Cardiac fibroblast (primary cell): Measurements from ENCODE around the gene SKIDA1.

Experiments used
- DNase-seq, 2 donors: peaks; one replicate each; pipeline versions ENCODE4 v3.0.0 to v3.0.0-alpha.2; 2010; ENCODE audit warnings: low read depth in 2 of 2
- H3K4me3 ChIP-seq, 2 donors: replicated peaks in 1 of 2; 1 replicate in 1 of 2; 2 replicates in 1 of 2; pipeline ENCODE4 v1.5.1; 2011; ENCODE audit warnings: low read depth in 2 of 2, low read length in 2 of 2, mild to moderate bottlenecking in 2 of 2, moderate library complexity in 1 of 2
- CTCF ChIP-seq: IDR thresholded peaks from one replicate; pipeline ENCODE4 v1.5.1; 2011; ENCODE audit warnings: low read depth, mild to moderate bottlenecking, low read length, inconsistent platforms

The SKIDA1 gene

GRCh38 chr10:21492421-21492820 lies 33.1 kb downstream of the SKIDA1 start:
- H3K4me3 ChIP-seq: no peak overlapping the region
- no peak for DNase-seq
- no peak for TF ChIP-seq CTCF

GRCh38 chr10:21490711-21491105 lies 34.8 kb downstream of the SKIDA1 start:
- TF ChIP-seq CTCF: no peak
- DNase-seq: no peak
- H3K4me3 ChIP-seq: no peak overlapping the region

DNA sequence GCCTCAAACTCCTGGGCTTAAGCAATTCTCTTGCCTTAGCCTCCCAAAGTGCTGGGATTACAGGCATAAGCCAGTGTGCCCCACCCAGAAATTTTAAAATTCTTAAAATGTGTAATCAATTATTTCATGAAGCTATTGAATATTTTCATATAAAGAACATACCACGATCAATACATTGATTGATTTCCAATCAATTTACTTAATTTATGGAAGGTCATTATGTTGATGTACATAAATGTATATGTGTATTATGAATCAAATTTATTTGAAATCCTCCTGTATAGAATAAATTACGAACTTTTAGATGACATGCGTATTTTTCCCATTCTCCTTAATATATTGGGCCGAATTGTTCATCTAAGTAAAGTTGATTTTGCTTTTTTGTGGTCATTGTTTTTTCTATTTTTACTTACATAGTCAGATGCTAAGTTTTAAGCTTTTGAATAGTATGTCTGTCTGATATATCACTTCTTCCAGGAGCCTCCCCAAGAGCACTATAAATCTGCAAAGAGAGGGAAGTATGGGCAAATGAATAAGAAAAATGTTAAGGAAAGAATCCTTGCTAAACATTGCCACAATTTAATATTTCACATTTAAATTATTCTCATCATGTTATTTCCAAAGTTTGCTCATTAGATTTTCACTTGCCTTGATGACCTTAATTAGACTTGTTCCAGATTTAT lies 35.3 kb downstream of the SKIDA1 start:
- no peak for TF ChIP-seq CTCF
- no peak for DNase-seq
- no peak overlapping the region for H3K4me3 ChIP-seq

- TF ChIP-seq CTCF: no peak
- DNase-seq: no peak
- no peak overlapping the region for H3K4me3 ChIP-seq
These were observed 36.5 kb downstream of the SKIDA1 start for GRCh38 chr10:21488957-21489446.

DNA sequence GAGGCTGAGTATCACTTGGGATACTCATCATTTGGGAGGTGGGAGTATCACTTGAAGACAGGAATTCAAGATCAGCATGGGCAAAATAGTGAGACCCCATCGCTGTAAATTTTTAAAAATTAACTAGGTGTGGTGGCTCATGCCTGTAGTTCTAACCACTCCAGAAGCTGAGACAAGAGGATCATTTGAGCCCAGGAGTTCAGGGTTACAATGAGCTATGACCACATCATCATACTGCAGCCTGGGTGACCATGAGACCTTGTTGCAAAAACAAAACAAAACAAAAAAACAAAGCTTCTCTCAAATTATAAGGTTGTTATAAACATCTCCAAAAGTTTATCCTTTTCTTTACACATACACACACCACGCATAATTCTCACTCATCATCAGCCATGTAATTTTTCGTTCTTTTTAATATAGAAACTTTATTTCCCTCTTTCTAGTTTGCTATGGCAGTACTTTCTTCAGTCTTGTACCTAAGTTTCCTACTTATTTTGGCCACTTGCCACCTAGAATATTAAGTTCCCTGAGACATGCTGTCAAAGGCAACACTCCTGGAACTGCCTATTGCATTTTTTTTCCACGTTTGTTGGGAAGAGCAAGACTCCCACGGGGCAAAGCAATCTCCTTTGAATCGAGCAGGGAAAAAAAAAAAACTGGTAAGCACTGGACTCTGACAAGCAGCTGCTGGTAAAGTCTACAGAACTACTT lies 37.1 kb downstream of the SKIDA1 start:
- no peak overlapping the region for H3K4me3 ChIP-seq
- DNase-seq: peak; percentile 25 to 60
- no peak for TF ChIP-seq CTCF

- TF ChIP-seq CTCF: no peak
- DNase-seq: no peak
These were observed 37.9 kb downstream of the SKIDA1 start for GRCh38 chr10:21487416-21488180.

More at GRCh38 chr10:21487416-21488180, 37.9 kb downstream of the SKIDA1 start:
- no peak overlapping the region for H3K4me3 ChIP-seq
